LNCAP (cell line): ENCODE data around the gene SPANXC.
A peak's percentile ranks its signal among the peaks of the same experiment; 100 is the strongest.
"Not testable (repeated sequence)": the region's sequence is repeated elsewhere in the genome, so short reads cannot be mapped to it uniquely, and the experiment has no call there.

Experiments
- CTCF ChIP-seq: fragments of 450-650 bp; IDR thresholded peaks from 2 replicates; pipeline ENCODE4 v1.5.1; 2017; ENCODE audit warnings: mild to moderate bottlenecking

SPANXC gene

GRCh38 chrX:141242417-141242816 lies at the start of gene SPANXC:
TSS of gene SPANXC (minus strand) at chrX:141242517. CDS start at chrX:141242457, 60 bp downstream.
- not testable (repeated sequence) for TF ChIP-seq CTCF

GRCh38 chrX:141279476-141279875 lies 37.2 kb upstream of the SPANXC start:
- no peak for TF ChIP-seq CTCF

- TF ChIP-seq CTCF: peak; percentile 65
These were observed 36.0 kb upstream of the SPANXC start for GRCh38 chrX:141278306-141278705.

- no peak for TF ChIP-seq CTCF
These were observed 15.8 kb upstream of the SPANXC start for GRCh38 chrX:141258080-141258479.

- no peak for TF ChIP-seq CTCF
These were observed 20.7 kb downstream of the SPANXC start for GRCh38 chrX:141221611-141222010.

- TF ChIP-seq CTCF: no peak
These were observed 21.8 kb downstream of the SPANXC start for GRCh38 chrX:141220342-141221008.

GRCh38 chrX:141214196-141214595 lies 28.1 kb downstream of the SPANXC start:
- TF ChIP-seq CTCF: no peak

GRCh38 chrX:141201962-141202361 lies 40.4 kb downstream of the SPANXC start:
- TF ChIP-seq CTCF: no peak
